Measurements from ENCODE around the gene HAPSTR1.

GRCh38 chr16:9139965-9140364 is 48.5 kb downstream of the HAPSTR1 start:
- TF ChIP-seq CTCF (IDR thresholded peaks at IDR 0.05) (no peak), POLR2A (IDR thresholded peaks at IDR 0.05) (no peak)
